Gastrocnemius medialis (tissue), 4 donors: ENCODE results near the gene SIDT1. TPM values are rescaled to one million over a fixed set of nuclear protein-coding genes. Genes with fewer than 3 reads are reported as not detected.

Source experiments
- ATAC-seq, 2 donors: fragments of 150-250 bp; one replicate each; pipeline ENCODE4 v1.9.1; 2016
- DNase-seq, 2 donors: peaks; one replicate each; pipeline ENCODE4 v3.0.0-alpha.2; 2019
- H3K27ac ChIP-seq, 4 donors: fragments of 200-600 bp; sonication (generic); 1 replicate in 1 of 4; 2 replicates in 3 of 4; pipeline ENCODE4 v1.5.1; 2016 to 2018; ENCODE audit warnings: mild to moderate bottlenecking in 2 of 4, moderate library complexity in 1 of 4
- H3K27me3 ChIP-seq, 3 donors: fragments of 200-600 bp; sonication (generic) in 2 of 3; 1 replicate in 1 of 3; 2 replicates in 2 of 3; pipeline versions ENCODE4 v1.5.1 to v1.6.0; 2016 to 2019; ENCODE audit warnings: mild to moderate bottlenecking in 1 of 3, moderate library complexity in 1 of 3
- H3K36me3 ChIP-seq, 2 donors: fragments of 200-600 bp; sonication (generic) in 1 of 2; one replicate each; pipeline ENCODE4 v1.5.1; 2017 to 2018
- H3K4me1 ChIP-seq, 2 donors: fragments of 200-600 bp; sonication (generic) in 1 of 2; one replicate each; pipeline ENCODE4 v1.5.1; 2016 to 2017; ENCODE audit warnings: mild to moderate bottlenecking in 2 of 2
- H3K4me3 ChIP-seq, 4 donors: fragments of 200-600 bp; sonication (generic) in 3 of 4; 1 replicate in 1 of 4; 2 replicates in 3 of 4; pipeline ENCODE4 v1.5.1; 2016 to 2019; ENCODE audit warnings: mild to moderate bottlenecking in 2 of 4
- H3K9me3 ChIP-seq, 3 donors: fragments of 200-600 bp; sonication (generic) in 2 of 3; 1 replicate in 1 of 3; 2 replicates in 2 of 3; pipeline ENCODE4 v1.5.1; 2016 to 2019
- CTCF ChIP-seq, 5 experiments: fragments of 450-650 bp in 3 of 5; fragments of 200-600 bp in 2 of 5; sonication (generic) in 2 of 5; IDR thresholded peaks in 4 of 5; conservative IDR thresholded peaks in 1 of 5; 1 replicate in 4 of 5; 2 replicates in 1 of 5; pipeline ENCODE4 v1.5.1; 2016 to 2019; ENCODE audit warnings: antibody characterized with exemption in 5 of 5, mild to moderate bottlenecking in 3 of 5, moderate library complexity in 3 of 5
- POLR2A ChIP-seq, 2 donors: fragments of 450-650 bp; IDR thresholded peaks; one replicate each; pipeline ENCODE4 v1.6.1; 2017; ENCODE audit warnings: antibody characterized with exemption in 2 of 2, mild to moderate bottlenecking in 2 of 2, moderate library complexity in 2 of 2
- in situ Hi-C, 4 donors: fragments of 200-750 bp; cut with MboI; loops; one replicate each; pipeline versions ENCODE4 v1.15.0 to v1.8.0; 2017; ENCODE audit warnings: low sequenced_read_pairs in 4 of 4
- intact Hi-C: fragments of 100-400 bp; cut with DNase I; formaldehyde crosslinking; loops from one replicate; pipeline ENCODE4 v1.15.1; 2023; ENCODE audit warnings: low total_unique reads
- total RNA-seq, 4 donors: library from RNA; depleted of rRNA; stranded (reverse); fragments of >200 nt; gene quantifications; one replicate each; pipeline versions ENCODE4 v1.1.0 to v1.2.3, GENCODE V29; 2016

SIDT1 gene
- total RNA-seq, 4 donors from 2014 or later, result 0.13 to 0.87 (median 0.19) TPM; not detected in 1

- DNase-seq, result no peak
- Histone ChIP-seq H3K4me3 (no peak overlapping the region), H3K9me3 (no peaks in the 10 kb centered on the region), H3K36me3 (no peaks in the 10 kb centered on the region), H3K4me1 (peaks cover 13 to 24% of the 10 kb centered on the region in 2 donors), H3K27ac (no peak overlapping the region), H3K27me3 (no peaks in the 10 kb centered on the region)
- no peak for TF ChIP-seq CTCF (IDR thresholded peaks at IDR 0.05 in 4 of 5, conservative IDR thresholded peaks at IDR 0.05 in 1 of 5)
- no peak for TF ChIP-seq POLR2A (IDR thresholded peaks at IDR 0.05)
- no peak for ATAC-seq
- intact Hi-C loops (no loop called here), in situ Hi-C loops (no loop called here)
These were observed 65.4 kb downstream of the SIDT1 start for GRCh38 chr3:113597596-113598354.

GRCh38 chr3:113600418-113601182 lies 68.2 kb downstream of the SIDT1 start:
- no peaks in the 10 kb centered on the region for H3K9me3 ChIP-seq
- peak in 1 of 2 donors; percentile 62 for ATAC-seq
- no peaks in the 10 kb centered on the region for H3K36me3 ChIP-seq
- no peak overlapping the region for H3K4me3 ChIP-seq
- TF ChIP-seq POLR2A (IDR thresholded peaks at IDR 0.05), result no peak
- TF ChIP-seq CTCF (IDR thresholded peaks at IDR 0.05 in 4 of 5, conservative IDR thresholded peaks at IDR 0.05 in 1 of 5), result no peak
- no peaks in the 10 kb centered on the region for H3K27me3 ChIP-seq
- no peak for DNase-seq
- intact Hi-C loops (no loop called here), in situ Hi-C loops (loop anchor here in 1 of 4 donors (25.0 kb wide), 1 partner anchor 538 kb away; no protein-coding TSS in a partner anchor)
- H3K4me1 ChIP-seq, result peaks cover 13 to 24% of the 10 kb centered on the region in 2 donors
- no peak overlapping the region for H3K27ac ChIP-seq

- in situ Hi-C loops, result loop anchor here in 1 of 4 donors (25.0 kb wide), 1 partner anchor 539 kb away; no protein-coding TSS in a partner anchor
These were observed 68.9 kb downstream of the SIDT1 start for GRCh38 chr3:113601240-113601639.

GRCh38 chr3:113602256-113602655 lies 69.9 kb downstream of the SIDT1 start:
- Histone ChIP-seq H3K36me3 (no peaks in the 10 kb centered on the region), H3K27me3 (no peaks in the 10 kb centered on the region), H3K27ac (no peak overlapping the region), H3K9me3 (no peaks in the 10 kb centered on the region), H3K4me3 (no peak overlapping the region), H3K4me1 (peaks cover 13 to 24% of the 10 kb centered on the region in 2 donors)
- in situ Hi-C loops, result loop anchor here in 1 of 4 donors (25.0 kb wide), 1 partner anchor 540 kb away; no protein-coding TSS in a partner anchor
- intact Hi-C loops, result no loop called here
- TF ChIP-seq CTCF (IDR thresholded peaks at IDR 0.05 in 4 of 5, conservative IDR thresholded peaks at IDR 0.05 in 1 of 5) (no peak), POLR2A (IDR thresholded peaks at IDR 0.05) (no peak)
- no peak for ATAC-seq
- no peak for DNase-seq

More at GRCh38 chr3:113601240-113601639, 68.9 kb downstream of the SIDT1 start:
- Histone ChIP-seq H3K4me1 (peaks cover 13 to 24% of the 10 kb centered on the region in 2 donors), H3K4me3 (no peak overlapping the region), H3K27me3 (no peaks in the 10 kb centered on the region), H3K36me3 (no peaks in the 10 kb centered on the region), H3K27ac (no peak overlapping the region), H3K9me3 (no peaks in the 10 kb centered on the region)
- no peak for DNase-seq
- ATAC-seq, result no peak
- intact Hi-C loops, result no loop called here
- TF ChIP-seq POLR2A (IDR thresholded peaks at IDR 0.05) (no peak), CTCF (IDR thresholded peaks at IDR 0.05 in 4 of 5, conservative IDR thresholded peaks at IDR 0.05 in 1 of 5) (no peak)
